GM18858 (cell line): ENCODE measurements around the gene APOL6.
"Not testable (repeated sequence)": the region's sequence is repeated elsewhere in the genome, so short reads cannot be mapped to it uniquely, and the experiment has no call there.

Experiments
- ATAC-seq: cut with Tn5 transposase; IDR thresholded peaks from one replicate; pipeline ENCODE4 v1.9.1; 2021; ENCODE audit not compliant: unreplicated experiment

APOL6 gene

DNA sequence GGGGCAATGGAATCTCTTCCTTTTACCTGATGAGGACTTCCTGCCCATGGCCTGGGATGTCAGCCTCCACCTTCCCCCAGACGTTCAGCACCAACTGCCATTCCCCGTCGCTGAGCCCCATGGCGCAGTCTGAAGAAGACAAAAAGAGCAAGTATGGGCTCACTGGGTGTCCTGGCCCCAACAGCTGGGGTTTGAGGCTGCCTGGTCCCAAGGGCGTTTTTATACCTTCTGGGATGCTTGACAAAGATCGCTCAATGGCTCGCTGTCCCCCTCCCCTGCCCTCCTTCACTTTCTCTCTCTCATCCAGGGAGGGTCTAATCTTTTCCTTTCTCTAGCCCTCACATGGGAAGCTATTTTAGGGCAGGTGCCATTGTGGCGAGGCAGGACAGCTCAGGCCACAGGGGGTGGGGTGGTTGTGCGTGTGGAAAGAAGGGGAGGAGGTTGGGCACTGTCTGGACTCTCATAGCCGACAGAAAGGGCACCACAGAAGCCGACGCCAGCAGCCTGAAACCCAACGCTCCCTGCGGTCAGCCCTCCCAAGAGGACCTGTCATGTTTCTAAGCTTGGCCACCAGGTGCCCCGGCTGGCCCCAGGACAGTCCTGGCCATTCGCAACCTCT, 31.0 kb upstream of the APOL6 start, which contains the start of gene MB:
Gene MB, minus strand, starts transcription at position 193 of the 619 bp plus-strand sequence. Its CDS starts 72 bp downstream, at position 121.
- no peak for ATAC-seq

- ATAC-seq: no peak
These were observed 29.6 kb upstream of the APOL6 start for GRCh38 chr22:35618427-35619223.

DNA sequence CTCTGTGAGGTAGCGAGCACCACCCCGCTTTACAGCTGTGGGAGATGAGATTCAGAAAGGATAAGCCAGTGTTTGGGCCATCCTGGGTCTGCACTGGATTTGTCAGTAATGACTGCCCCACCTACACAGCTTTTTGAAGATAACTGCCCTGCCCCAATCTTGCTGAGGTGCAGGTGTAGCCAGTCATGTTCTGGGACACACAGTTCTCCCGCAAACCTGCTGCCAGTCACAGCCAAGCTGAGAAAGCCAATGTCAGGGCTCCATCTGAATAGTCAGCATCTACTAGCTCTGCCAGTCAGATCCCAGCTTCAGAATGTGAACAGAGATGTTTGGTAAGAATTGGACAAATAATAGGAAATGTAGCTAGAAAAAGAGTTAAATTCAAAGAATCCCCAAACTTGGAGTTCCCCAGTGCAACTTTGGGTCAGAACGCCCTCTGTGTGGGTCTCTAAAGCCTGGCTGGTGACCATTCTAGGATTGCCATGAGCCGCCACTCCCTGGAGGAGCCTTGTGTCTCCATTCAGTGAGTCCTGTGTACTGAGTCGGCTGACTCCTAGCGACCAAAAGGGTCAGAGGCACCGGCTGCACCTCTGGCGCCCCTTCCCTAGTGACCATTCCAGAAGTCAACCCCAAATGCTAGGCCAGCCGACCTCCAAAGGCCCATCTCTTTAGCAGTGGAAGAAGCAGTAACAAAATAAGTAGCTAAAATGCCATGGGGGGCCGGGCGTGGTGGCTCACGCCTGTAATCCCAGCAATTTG, 28.7 kb upstream of the APOL6 start:
- ATAC-seq: no peak

- no peak for ATAC-seq
These were observed 27.5 kb upstream of the APOL6 start for GRCh38 chr22:35620624-35621251.

DNA sequence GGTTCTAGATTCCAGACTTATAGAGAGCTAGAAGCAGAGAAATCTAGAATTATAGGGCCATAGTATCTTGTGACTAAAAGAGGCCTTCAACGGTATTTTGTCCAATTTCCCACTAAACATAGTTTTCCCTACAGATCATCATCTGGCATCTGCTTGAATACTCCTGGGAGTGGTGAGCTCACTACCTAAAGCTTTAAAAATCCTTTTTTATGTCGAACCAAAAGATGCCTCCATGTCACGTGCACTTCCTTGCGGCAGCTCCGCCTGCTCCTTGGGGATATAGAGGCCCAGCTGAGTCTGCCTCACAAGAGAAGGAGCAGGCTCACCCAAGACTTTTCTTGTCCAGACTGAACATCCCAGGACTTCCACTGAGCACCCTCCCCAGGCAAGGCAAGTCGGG, 26.8 kb upstream of the APOL6 start:
- ATAC-seq: no peak

- no peak for ATAC-seq
These were observed 25.9 kb upstream of the APOL6 start for GRCh38 chr22:35622191-35622913.

- ATAC-seq: not testable (repeated sequence)
These were observed 24.4 kb upstream of the APOL6 start for GRCh38 chr22:35623885-35624284.

GRCh38 chr22:35624547-35624946, 23.7 kb upstream of the APOL6 start:
- no peak for ATAC-seq

DNA sequence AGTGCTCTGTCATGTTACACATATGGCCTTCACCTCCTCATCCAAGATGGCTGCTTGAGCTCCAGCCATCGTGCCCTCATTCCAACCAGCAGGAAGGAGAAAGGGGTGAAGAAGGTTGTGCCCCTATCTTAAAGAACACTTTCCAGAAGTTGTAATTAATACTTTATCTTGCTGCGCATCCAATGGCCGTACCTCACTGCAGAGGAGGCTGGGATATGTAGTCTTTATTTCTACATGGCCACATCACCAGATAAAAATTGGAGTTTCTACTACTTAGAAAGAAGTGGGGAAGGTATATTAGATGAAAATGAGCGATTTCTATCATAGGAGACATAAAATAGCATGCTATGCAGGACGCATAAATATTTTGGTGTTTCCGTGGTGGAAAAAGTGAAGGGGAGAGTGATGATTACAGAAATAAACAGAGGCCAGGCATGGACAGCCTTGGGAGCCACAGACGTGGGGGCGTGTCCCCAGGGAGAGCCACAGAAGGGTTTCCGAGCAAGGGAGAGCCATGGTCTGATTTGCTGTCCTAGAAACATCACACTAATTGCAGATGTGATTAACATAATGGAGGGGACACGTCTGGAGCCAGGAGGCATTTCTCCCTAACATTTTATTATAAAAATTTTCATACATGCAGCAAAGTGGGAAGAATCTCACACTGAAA, 22.3 kb upstream of the APOL6 start:
- no peak for ATAC-seq

DNA sequence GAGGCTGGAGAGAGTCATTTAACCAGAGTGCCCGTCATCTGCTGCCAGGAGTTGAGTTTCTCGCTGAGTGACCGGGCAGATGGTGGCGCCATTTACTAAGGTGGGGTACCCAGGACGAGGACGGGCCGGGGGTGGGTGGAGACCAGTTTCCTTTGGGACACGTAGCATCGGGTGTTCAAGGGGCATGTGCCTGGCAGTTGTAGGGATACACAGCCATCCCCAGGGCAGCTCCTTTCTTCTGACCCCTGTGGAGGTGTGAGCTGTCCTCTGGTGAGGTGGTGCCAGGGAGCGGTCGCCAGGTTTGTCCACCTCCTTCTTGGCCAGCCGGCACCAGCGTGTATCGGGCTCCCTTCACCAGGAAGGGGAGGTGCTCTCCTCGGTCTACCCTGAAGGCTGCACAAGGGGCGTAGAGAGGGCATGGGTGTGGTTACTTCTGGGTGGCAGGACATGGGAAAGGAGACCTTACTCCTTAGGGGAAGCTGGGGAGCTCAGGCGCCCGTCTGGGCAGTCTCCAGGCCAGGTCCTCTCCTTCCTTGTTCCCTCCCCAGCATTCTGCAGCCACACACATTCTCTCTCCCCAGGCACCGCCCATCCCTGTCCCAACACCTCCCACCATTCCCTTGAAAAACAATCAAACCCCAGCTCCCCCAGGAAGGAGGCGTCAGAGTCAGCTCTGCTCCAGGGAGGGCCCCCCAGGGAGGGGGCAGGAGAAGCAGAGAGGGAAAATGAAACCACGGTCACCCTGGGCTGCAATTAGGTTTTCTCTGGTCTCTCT, 20.8 kb upstream of the APOL6 start:
- no peak for ATAC-seq

- no peak for ATAC-seq
These were observed 19.5 kb upstream of the APOL6 start for GRCh38 chr22:35628732-35629131.

GRCh38 chr22:35629406-35630216, 18.6 kb upstream of the APOL6 start:
- ATAC-seq: no peak

- no peak for ATAC-seq
These were observed 17.9 kb upstream of the APOL6 start for GRCh38 chr22:35630387-35630793.

DNA sequence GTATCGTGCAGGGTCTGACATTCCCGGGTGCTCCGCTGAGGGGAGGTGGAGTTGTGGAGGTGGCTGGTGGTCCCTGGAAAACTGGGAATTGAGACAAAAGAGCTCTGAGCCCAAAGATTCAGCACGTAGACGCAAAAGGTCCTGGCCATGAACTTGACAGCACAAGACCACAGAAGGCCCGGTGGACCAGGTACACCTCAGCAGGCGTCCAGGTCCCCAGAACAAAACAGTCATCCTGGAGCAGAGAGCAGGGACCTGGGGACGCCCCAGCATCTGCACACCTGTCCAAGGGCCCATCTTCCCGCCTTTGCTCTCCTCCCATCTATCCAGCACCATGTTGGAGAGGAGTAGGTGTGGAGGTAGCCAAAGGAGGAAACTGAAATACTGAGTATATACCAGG, 17.4 kb upstream of the APOL6 start:
- ATAC-seq: no peak

GRCh38 chr22:35631597-35631996, 16.6 kb upstream of the APOL6 start:
- no peak for ATAC-seq

GRCh38 chr22:35632935-35633334, 15.3 kb upstream of the APOL6 start:
- no peak for ATAC-seq

DNA sequence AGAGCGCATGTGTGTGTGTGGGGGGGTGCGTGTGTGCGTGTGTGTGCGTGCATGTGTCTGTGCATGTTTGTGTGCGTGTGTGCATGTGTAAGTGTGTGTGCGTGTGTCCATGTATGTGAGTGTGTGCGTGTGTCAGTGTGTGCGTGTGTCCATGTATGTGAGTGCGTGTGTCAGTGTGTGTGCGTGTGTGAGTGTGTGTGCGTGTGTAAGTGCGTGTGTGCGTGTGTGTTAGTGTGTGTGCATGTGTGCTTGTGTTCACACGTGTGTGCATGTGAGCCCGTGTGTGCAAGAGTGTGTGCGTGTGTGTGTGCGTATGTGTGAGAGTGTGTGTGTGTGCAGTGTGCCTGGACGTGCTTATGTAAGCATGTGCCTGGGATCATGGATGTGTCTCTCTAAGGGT, 14.7 kb upstream of the APOL6 start:
- no peak for ATAC-seq

- ATAC-seq: no peak
These were observed 14.2 kb upstream of the APOL6 start for GRCh38 chr22:35634015-35634414.
